Mucosa of rectum (tissue), 2 donors: ENCODE measurements around the gene NME4.
"Not testable (repeated sequence)": the region's sequence is repeated elsewhere in the genome, so short reads cannot be mapped to it uniquely, and the experiment has no call there.

Experiments
- H3K27ac ChIP-seq, 2 donors: one replicate each; pipeline ENCODE4 v1.7.0; 2013; ENCODE audit warnings: inconsistent platforms in 2 of 2, low read depth in 2 of 2, low read length in 2 of 2
- H3K27me3 ChIP-seq, 2 donors: one replicate each; pipeline ENCODE4 v1.7.0; 2013; ENCODE audit warnings: low read length in 2 of 2; ENCODE audit not compliant: control insufficient read depth in 2 of 2, insufficient read depth in 2 of 2
- H3K36me3 ChIP-seq, 2 donors: one replicate each; pipeline ENCODE4 v1.7.0; 2013; ENCODE audit warnings: low read length in 2 of 2; ENCODE audit not compliant: control insufficient read depth in 2 of 2, insufficient read depth in 2 of 2
- H3K4me1 ChIP-seq, 2 donors: one replicate each; pipeline ENCODE4 v1.7.0; 2013; ENCODE audit warnings: low read length in 2 of 2, mild to moderate bottlenecking in 1 of 2; ENCODE audit not compliant: control insufficient read depth in 2 of 2, insufficient read depth in 2 of 2
- H3K4me3 ChIP-seq, 2 donors: one replicate each; pipeline ENCODE4 v1.7.0; 2013; ENCODE audit warnings: low read length in 2 of 2
- H3K9ac ChIP-seq, 2 donors: one replicate each; pipeline ENCODE4 v1.7.0; 2013; ENCODE audit warnings: low read length in 2 of 2, low read depth in 1 of 2, mild to moderate bottlenecking in 1 of 2
- H3K9me3 ChIP-seq, 2 donors: one replicate each; pipeline ENCODE4 v1.7.0; 2013; ENCODE audit warnings: low read length in 2 of 2; ENCODE audit not compliant: control insufficient read depth in 2 of 2
- donor health status: healthy.
- donor health status: Normal muscosa, but diverticular disease.

The NME4 gene

DNA sequence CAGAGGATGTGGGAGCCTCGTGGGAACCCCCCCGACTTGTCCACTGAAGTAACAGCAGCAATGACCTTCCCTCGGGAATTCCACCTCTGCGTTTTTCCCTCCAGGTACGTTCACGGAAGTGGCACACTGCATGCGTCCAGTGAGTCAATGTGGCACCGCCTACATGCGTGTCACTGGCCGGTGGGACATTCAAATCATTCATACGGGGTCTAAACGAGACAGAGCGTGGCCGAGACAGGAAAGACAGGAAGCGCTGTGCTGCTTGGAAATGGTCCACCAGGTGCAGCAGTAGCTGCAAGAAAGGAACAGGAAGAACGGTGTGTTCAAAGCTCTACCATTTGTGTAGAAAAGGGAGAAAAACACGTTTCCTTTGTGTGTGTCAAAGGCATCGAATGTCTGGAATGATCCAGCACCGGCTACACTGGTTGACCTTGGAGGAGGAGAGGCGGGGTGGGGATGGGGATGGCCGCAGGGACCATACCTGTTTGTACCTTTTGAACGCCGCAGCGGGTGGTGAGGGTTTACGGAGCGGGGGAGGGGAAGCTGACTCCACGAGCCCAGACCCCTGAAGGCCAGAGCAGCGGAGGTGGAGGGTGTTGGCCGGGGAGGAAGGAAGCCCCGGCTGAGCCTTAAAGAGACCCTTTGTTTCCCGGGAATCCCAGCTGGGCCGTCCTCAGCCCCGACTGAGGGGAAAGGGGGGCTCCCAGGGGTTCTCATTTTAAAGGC lies 13.5 kb upstream of the NME4 start:
- Histone ChIP-seq H3K9ac (peak overlapping the region; percentile 76 to 81), H3K36me3 (no peaks in the 10 kb centered on the region), H3K27ac (peak overlapping the region; percentile 80 to 87), H3K9me3 (no peaks in the 10 kb centered on the region), H3K27me3 (no peaks in the 10 kb centered on the region), H3K4me3 (peak overlapping the region; percentile 53 to 89), H3K4me1 (peaks cover 27 to 35% of the 10 kb centered on the region in 2 donors)

DNA sequence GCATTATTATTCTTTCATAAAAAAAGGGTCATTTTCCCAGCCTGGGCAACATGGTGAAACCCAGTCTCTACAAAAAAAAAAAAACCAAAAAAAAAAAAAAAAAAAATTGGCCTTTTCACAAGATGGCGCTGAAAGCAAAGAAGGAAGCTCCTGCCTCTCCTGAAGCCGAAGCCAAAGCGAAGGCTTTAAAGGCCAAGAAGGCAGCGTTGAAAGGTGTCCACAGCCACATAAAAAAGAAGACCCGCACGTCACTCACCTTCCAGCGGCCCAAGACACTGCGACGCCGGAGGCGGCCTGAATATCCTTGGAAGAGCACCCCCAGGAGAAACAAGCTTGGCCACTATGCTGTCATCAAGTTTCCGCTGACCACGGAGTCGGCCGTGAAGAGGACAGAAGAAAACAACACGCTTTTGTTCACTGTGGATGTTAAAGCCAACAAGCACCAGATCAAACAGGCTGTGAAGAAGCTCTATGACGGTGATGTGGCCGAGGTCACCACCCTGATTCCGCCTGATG lies 10.3 kb upstream of the NME4 start:
- H3K4me1 ChIP-seq: peaks cover 10 to 14% of the 10 kb centered on the region in 2 donors
- H3K27me3 ChIP-seq: no peaks in the 10 kb centered on the region
- H3K4me3 ChIP-seq: no peak overlapping the region
- no peaks in the 10 kb centered on the region for H3K36me3 ChIP-seq
- H3K27ac ChIP-seq: peak overlapping the region in 1 of 2 donors; percentile 11
- H3K9me3 ChIP-seq: no peaks in the 10 kb centered on the region
- no peak overlapping the region for H3K9ac ChIP-seq

GRCh38 chr16:387761-388666 lies 9.0 kb upstream of the NME4 start:
- H3K27ac ChIP-seq, H3K36me3 ChIP-seq, H3K9ac ChIP-seq, H3K4me1 ChIP-seq, H3K9me3 ChIP-seq, H3K4me3 ChIP-seq, H3K27me3 ChIP-seq: not testable (repeated sequence)

- Histone ChIP-seq H3K27me3 (no peaks in the 10 kb centered on the region), H3K9ac (no peak overlapping the region), H3K27ac (no peak overlapping the region), H3K9me3 (no peaks in the 10 kb centered on the region), H3K36me3 (no peaks in the 10 kb centered on the region), H3K4me1 (no peaks in the 10 kb centered on the region), H3K4me3 (no peak overlapping the region)
These were observed 7.6 kb upstream of the NME4 start for GRCh38 chr16:389352-389751.

DNA sequence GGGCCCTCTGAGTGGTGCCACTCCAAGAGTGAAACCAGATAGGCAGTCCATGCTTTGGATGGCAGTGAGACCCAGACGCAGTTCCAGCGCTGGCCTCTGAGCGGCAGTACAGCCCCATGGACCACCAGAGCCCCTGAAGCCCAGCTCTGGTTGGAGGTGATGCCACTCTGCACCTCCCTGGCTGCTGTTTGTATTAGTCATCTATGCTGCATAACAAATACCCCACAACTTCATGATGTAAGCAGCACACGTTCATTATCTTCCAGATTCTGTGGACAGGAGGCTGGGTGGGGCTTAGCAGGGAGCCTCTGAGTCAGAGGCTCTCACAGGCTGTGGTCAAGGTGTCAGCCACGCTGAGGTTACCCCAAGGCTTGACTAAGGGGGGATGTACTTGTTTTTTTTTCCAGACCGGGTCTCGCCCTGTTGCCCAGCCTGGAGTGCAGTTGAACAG lies 5.1 kb upstream of the NME4 start:
- no peak overlapping the region for H3K27ac ChIP-seq
- H3K4me3 ChIP-seq: no peak overlapping the region
- H3K27me3 ChIP-seq: no peaks in the 10 kb centered on the region
- H3K9ac ChIP-seq: no peak overlapping the region
- peaks cover 0 to 2% of the 10 kb centered on the region in 2 donors for H3K4me1 ChIP-seq
- H3K9me3 ChIP-seq: no peaks in the 10 kb centered on the region
- no peaks in the 10 kb centered on the region for H3K36me3 ChIP-seq

DNA sequence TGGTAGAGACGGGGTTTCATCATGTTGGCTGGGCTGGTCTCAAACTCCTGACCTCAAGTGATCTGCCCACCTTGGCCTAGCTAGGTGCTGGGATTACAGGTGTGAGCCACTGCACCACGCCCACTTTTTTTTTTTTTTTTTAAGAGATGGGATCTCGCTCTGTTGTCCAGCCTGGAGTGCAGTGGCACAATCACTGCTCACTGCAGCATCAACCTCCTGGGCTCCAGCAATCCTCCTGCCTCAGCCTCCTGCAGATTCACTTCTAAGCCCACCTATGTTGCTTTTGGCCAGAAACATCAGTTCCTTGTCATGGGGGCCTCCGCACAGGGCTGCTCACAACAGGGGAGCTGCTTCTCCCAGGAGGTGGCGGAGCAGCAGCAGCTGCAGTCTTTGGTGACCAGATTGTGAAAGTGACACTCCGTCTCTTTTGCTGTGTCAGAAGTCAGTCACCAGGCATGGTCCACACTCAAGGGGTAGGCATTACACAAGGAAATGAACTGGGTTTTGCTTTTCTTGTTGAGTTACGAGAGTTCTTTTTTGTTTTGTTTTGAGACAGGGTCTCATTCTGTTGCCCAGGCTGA lies 4.5 kb upstream of the NME4 start:
- Histone ChIP-seq H3K9me3 (no peaks in the 10 kb centered on the region), H3K27ac (no peak overlapping the region), H3K27me3 (no peaks in the 10 kb centered on the region), H3K4me3 (no peak overlapping the region), H3K4me1 (peaks cover 0 to 2% of the 10 kb centered on the region in 2 donors), H3K36me3 (no peaks in the 10 kb centered on the region), H3K9ac (no peak overlapping the region)

DNA sequence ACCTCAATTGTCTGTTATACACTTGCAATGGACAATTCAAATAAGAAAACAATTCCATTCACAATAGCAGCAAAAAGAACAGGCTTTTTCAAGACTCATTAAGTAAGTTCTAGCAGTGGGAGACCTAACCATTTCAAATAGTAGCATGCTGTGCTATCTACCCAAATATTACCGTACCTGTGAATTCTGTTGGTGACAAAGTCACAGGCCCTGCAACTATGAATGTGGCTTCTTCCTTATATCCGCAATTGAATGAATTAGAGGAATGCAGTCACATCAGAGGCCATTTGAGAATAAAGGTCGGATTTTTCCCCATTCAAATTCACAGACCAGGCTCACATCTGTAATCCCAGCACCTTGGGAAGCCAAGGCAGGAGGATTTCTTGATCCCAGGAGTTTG lies 800 bp upstream of the NME4 start:
- peak overlapping the region in 1 of 2 donors; percentile 74 for H3K4me3 ChIP-seq
- H3K4me1 ChIP-seq: peaks cover 4 to 14% of the 10 kb centered on the region in 2 donors
- H3K9me3 ChIP-seq: no peaks in the 10 kb centered on the region
- peaks cover 0 to 4% of the 10 kb centered on the region in 2 donors for H3K36me3 ChIP-seq
- H3K27me3 ChIP-seq: no peaks in the 10 kb centered on the region
- H3K9ac ChIP-seq: no peak overlapping the region
- H3K27ac ChIP-seq: no peak overlapping the region

- H3K9me3 ChIP-seq: no peaks in the 10 kb centered on the region
- peak overlapping the region; percentile 12 to 74 for H3K4me3 ChIP-seq
- H3K27ac ChIP-seq: no peak overlapping the region
- peaks cover 4 to 14% of the 10 kb centered on the region in 2 donors for H3K4me1 ChIP-seq
- no peaks in the 10 kb centered on the region for H3K27me3 ChIP-seq
- peaks cover 0 to 4% of the 10 kb centered on the region in 2 donors for H3K36me3 ChIP-seq
- peak overlapping the region in 1 of 2 donors; percentile 68 for H3K9ac ChIP-seq
These were observed 394 bp upstream of the NME4 start for GRCh38 chr16:396605-397004.

GRCh38 chr16:397736-398332 lies 835 bp downstream of the NME4 start:
- Histone ChIP-seq H3K9me3 (no peaks in the 10 kb centered on the region), H3K4me1 (peaks cover 4 to 14% of the 10 kb centered on the region in 2 donors), H3K27ac (peak overlapping the region in 1 of 2 donors; percentile 48), H3K36me3 (peaks cover 0 to 4% of the 10 kb centered on the region in 2 donors), H3K9ac (no peak overlapping the region), H3K27me3 (no peaks in the 10 kb centered on the region), H3K4me3 (no peak overlapping the region)
